ENCODE results near the gene MAPK4.
"Not testable (repeated sequence)": the region's sequence is repeated elsewhere in the genome, so short reads cannot be mapped to it uniquely, and the experiment has no call there.

MAPK4 gene

DNA sequence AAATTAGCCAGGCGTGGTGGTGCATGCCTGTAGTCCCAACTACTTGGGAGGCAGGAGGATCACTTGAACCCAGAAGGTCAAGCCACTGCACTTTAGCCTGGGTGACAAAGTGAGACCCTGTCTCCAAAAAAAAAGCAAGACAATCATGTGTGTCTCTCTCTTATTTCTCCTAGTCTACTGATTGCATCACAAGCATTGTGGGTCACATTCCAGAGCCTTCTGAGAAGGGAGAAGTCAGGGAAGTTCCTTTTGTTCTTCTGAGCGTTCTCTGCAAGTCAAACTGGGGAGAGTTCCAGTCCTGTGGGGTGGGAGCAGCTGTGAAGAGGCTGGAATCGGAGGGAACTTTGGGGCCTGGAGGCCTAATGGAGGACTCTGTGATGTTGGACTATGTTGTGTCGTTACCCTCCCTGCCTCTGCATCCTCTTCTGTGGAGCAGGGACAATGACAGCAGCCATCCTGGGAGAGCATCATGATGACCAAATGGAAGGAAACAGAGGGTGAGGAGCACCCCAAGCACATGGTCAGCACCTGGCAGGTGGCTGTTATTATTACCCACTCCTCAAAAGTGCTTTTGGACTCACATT, 144.6 kb downstream of the MAPK4 start:
- no peak overlapping the region for H3K27ac ChIP-seq
- no peak for TF ChIP-seq ZFX (IDR thresholded peaks at IDR 0.05)
- TF ChIP-seq, protein P1, sequence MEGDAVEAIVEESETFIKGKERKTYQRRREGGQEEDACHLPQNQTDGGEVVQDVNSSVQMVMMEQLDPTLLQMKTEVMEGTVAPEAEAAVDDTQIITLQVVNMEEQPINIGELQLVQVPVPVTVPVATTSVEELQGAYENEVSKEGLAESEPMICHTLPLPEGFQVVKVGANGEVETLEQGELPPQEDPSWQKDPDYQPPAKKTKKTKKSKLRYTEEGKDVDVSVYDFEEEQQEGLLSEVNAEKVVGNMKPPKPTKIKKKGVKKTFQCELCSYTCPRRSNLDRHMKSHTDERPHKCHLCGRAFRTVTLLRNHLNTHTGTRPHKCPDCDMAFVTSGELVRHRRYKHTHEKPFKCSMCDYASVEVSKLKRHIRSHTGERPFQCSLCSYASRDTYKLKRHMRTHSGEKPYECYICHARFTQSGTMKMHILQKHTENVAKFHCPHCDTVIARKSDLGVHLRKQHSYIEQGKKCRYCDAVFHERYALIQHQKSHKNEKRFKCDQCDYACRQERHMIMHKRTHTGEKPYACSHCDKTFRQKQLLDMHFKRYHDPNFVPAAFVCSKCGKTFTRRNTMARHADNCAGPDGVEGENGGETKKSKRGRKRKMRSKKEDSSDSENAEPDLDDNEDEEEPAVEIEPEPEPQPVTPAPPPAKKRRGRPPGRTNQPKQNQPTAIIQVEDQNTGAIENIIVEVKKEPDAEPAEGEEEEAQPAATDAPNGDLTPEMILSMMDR (conservative IDR thresholded peaks at IDR 0.05): no peak

DNA sequence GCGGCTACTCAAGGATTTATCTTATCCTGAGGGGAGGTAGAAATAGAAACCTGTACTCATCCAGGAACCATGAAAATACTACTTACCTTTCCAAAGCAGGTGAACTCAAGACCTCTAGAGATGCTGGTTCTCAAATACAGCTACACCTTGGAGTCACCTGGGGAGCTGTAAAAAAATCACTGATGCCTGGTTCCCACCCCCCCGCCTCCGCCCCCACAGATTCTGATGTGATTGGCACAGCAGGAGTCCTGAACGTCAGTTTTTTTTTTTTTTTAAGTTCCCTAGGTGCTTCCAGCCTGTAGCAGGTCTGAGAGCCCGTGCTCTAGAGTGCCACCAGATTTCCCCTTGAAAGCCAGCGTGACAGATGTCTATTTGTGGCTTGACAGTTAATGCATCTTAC, 146.3 kb downstream of the MAPK4 start:
- H3K27ac ChIP-seq: no peak overlapping the region
- TF ChIP-seq ZFX (IDR thresholded peaks at IDR 0.05): no peak
- TF ChIP-seq, protein P1 (conservative IDR thresholded peaks at IDR 0.05): no peak

DNA sequence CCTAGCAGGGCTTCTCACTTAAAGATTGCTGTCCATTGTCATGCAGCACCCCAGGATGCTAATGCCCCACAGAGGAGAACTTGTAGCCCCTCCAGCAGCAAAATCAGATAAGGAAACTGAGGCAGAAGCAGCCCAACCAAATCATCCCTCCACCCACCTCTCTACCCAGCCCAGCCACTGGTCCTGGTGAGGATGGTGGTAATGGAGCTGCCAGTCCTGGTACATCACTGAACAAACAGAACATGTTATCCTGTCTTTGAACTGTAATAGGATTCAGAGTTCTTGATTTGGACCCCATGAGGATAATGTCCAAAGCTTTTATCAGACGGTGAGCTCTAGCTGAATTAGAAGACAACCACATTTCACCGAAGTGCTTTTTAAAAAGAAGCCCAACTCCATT, 146.8 kb downstream of the MAPK4 start:
- TF ChIP-seq ZFX (IDR thresholded peaks at IDR 0.05): no peak
- TF ChIP-seq, protein P1 (conservative IDR thresholded peaks at IDR 0.05): no peak
- H3K27ac ChIP-seq: no peak overlapping the region

DNA sequence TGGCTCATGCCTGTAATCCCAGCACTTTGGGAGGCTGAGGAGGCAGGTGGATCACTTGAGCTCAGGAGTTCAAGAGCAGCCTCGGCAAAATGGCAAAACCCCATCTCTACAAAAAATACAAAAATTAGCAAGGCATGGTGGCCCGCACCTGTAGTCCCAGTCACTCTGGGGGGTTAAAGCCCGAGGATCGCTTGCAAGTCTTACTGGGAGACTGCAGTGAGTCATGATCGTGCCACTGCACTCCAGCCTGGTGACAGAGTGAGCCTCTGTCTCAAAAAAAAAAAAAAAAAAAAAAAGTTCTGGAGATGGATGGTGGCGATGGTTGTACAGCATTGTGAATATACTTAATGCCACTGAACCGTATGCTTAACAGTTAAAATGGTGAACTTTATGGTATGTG, 147.4 kb downstream of the MAPK4 start:
- not testable (repeated sequence) for H3K27ac ChIP-seq

DNA sequence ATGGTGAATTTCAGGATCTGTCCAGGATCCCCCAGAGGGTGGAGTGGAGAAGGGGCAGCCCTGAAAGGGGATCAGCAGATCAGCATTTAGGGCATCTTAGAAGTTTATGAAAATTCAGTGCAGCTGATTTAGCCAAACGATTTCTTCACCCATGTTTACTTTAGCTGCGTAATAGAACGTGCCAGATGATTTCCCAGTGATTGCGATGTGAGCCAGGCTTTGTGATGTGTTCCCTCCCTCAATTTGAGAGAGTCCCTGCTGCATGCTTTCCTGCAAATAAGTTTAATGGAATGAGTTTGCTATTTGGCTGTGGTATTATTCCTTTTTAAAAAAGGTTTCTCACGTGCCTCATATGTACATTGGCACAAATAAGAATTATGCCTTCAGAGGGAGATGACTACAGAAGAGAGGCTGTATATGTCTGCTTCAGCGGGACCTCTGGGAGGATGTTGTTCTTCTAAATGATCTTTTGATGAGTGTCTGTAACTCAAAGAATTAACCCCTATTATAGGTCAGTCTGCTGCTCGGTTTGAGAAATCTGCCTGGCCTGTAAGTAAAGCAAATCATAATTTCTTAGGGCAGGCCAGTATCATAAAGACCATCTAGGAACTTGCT, 148.1 kb downstream of the MAPK4 start:
- no peak overlapping the region for H3K27ac ChIP-seq
- TF ChIP-seq, protein P1 (conservative IDR thresholded peaks at IDR 0.05): no peak
- TF ChIP-seq ZFX (IDR thresholded peaks at IDR 0.05): no peak

DNA sequence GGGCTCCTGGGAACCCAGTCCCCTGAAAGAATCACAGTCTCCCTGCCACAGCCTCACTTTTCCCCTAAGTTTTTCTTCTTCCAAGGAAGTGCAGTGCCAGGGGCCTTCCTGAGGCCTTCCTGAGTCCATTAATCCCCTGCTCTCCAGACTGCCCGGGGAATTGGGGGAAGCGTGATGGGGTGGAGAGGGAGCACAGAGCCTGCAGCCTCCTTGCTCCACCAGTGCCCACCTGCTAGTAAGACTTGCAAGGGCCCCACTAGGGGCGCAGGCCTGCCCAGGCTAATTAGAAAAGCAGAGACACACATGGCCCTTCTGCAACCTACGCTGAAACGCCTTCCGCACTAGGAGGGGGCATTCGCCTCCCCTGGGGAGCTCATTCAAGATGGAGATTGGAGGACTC, 149.3 kb downstream of the MAPK4 start:
- TF ChIP-seq, protein P1 (conservative IDR thresholded peaks at IDR 0.05): no peak
- TF ChIP-seq ZFX (IDR thresholded peaks at IDR 0.05): no peak
- no peak overlapping the region for H3K27ac ChIP-seq

DNA sequence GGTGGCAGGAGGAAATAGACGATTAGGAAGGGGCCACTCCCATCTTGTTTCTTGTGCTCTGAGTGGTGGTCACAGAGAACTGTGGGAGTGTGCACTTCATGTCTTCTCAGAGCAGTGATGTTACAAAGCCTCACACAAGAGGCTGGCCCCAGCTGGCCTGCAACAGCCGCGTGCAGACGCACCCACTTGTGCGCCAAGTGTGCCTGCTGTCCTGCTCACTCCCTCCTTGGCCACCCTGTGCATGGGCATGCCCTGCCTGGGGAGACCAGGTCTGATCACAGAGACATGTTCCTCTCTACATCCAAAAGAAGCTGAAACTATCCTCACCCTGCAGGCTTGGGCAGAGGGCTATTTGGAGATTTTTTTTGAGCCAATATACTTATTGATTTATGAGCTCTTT, 151.5 kb downstream of the MAPK4 start:
- no peak overlapping the region for H3K27ac ChIP-seq
- TF ChIP-seq ZFX (IDR thresholded peaks at IDR 0.05): no peak
- TF ChIP-seq, protein P1 (conservative IDR thresholded peaks at IDR 0.05): no peak

DNA sequence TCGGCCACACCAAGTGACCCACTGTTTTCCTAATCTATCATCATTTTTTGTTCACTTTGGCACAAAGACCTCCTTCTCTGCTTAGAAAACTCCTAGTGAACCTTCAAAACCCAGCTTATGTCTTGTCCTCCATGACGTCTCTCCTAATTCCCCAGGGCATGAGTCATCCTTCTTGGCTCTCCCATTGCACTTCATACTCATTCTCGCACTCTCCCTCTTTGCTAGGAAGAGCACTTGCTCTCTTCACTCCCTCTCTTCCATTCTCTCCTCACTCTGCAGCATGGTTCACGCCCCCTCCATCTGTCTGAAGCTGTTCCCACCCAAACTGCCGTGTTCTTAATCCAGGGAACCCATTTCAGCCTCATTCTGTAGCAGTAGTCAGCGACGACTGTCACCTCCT, 156.0 kb downstream of the MAPK4 start:
- no peak overlapping the region for H3K27ac ChIP-seq
- TF ChIP-seq, protein P1 (conservative IDR thresholded peaks at IDR 0.05): no peak

Data from C4-2B (cell line).